OCI-LY1 (cell line): ENCODE measurements around the gene DOCK4.

Experiments used
- H2AFZ ChIP-seq: fragments of 200-600 bp; sonication (generic), shearing (Covaris generic); 2 replicates; pipeline ENCODE4 v1.6.0; 2014; ENCODE audit warnings: antibody characterized with exemption, mild to moderate bottlenecking, low read length
- H3F3A ChIP-seq: fragments of 200-600 bp; sonication (generic), shearing (Covaris generic); 2 replicates; pipeline ENCODE4 v1.6.0; 2014; ENCODE audit warnings: mild to moderate bottlenecking, antibody characterized with exemption, low read length, moderate library complexity; ENCODE audit not compliant: insufficient read depth
- H3K27ac ChIP-seq: fragments of 200-600 bp; sonication (generic); 2 replicates; pipeline ENCODE4 v1.5.1; 2014; ENCODE audit warnings: low read length, mixed run types, mild to moderate bottlenecking, low read depth; ENCODE audit not compliant: poor library complexity, severe bottlenecking
- H3K27me3 ChIP-seq: fragments of 200-600 bp; sonication (generic); 2 replicates; pipeline ENCODE4 v1.6.0; 2014; ENCODE audit warnings: antibody characterized with exemption, mild to moderate bottlenecking, low read length, moderate library complexity; ENCODE audit not compliant: insufficient read depth
- H3K36me3 ChIP-seq: fragments of 200-600 bp; sonication (generic); 2 replicates; pipeline ENCODE4 v1.6.1; 2014; ENCODE audit warnings: mild to moderate bottlenecking, antibody characterized with exemption, low read length, moderate library complexity, mixed read lengths; ENCODE audit not compliant: insufficient read depth
- H3K4me1 ChIP-seq: fragments of 200-600 bp; sonication (generic); 2 replicates; pipeline ENCODE4 v1.5.1; 2014; ENCODE audit warnings: mild to moderate bottlenecking, low read length, moderate library complexity; ENCODE audit not compliant: insufficient read depth, severe bottlenecking
- H3K4me2 ChIP-seq: fragments of 200-600 bp; sonication (generic), shearing (Covaris generic); 2 replicates; pipeline ENCODE4 v1.6.1; 2014; ENCODE audit warnings: low read length
- H3K4me3 ChIP-seq: fragments of 200-600 bp; sonication (generic); 2 replicates; pipeline ENCODE4 v1.5.1; 2014; ENCODE audit warnings: low read length, low read depth, mild to moderate bottlenecking, mixed read lengths; ENCODE audit not compliant: poor library complexity, severe bottlenecking
- H3K79me2 ChIP-seq: fragments of 200-600 bp; shearing (Covaris generic); 2 replicates; pipeline ENCODE4 v1.6.1; 2016; ENCODE audit warnings: mixed run types, low read length, mixed read lengths; ENCODE audit not compliant: insufficient read depth
- H3K9ac ChIP-seq: fragments of 200-600 bp; sonication (generic), shearing (Covaris generic); 2 replicates; pipeline ENCODE4 v1.6.1; 2014; ENCODE audit warnings: mild to moderate bottlenecking, low read length, mixed read lengths
- H3K9me2 ChIP-seq: fragments of 200-600 bp; sonication (generic), shearing (Covaris generic); 2 replicates; pipeline ENCODE4 v1.6.1; 2014; ENCODE audit warnings: low read depth, mild to moderate bottlenecking, low read length, mixed read lengths
- H3K9me3 ChIP-seq: fragments of 200-600 bp; shearing (Covaris generic); 2 replicates; pipeline ENCODE4 v1.6.1; 2014; ENCODE audit warnings: low read length, mixed read lengths
- H4K20me1 ChIP-seq: fragments of 200-600 bp; sonication (generic), shearing (Covaris generic); 2 replicates; pipeline ENCODE4 v1.6.0; 2016; ENCODE audit warnings: mild to moderate bottlenecking, low read length; ENCODE audit not compliant: insufficient read depth
- EZH2 ChIP-seq: fragments of 200-600 bp; sonication (generic), shearing (Covaris generic); IDR thresholded peaks from 2 replicates; pipeline ENCODE4 v1.8.0; 2017; ENCODE audit warnings: borderline replicate concordance, mixed run types, mild to moderate bottlenecking, antibody characterized with exemption, low read length, moderate library complexity, mixed read lengths
- TF ChIP-seq, protein P1 (sequence below): fragments of 200-600 bp; sonication (generic), shearing (Covaris generic); IDR thresholded peaks from 2 replicates; pipeline ENCODE4 v1.5.1; 2017; ENCODE audit warnings: mild to moderate bottlenecking, antibody characterized with exemption, low read length, moderate library complexity, mixed read lengths

The DOCK4 gene

DNA sequence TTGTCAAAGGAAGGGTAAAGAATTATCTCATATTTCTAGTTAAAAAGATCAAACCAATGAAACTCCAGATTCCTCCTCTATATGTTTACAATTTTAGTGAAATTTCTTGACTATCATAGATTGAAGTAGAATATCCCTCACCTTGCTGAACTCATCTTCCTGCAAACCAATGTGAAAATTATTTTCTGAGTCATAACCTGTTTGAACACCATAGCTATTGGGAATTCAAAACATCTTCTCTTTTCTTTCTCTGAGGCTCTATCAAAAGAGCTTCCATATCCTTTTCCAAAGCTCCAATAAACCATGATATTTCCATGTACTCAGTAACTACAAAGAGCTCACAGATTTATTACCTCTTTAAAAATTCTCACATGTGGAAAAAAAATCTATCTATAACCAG, 134.3 kb downstream of the DOCK4 start:
- Histone ChIP-seq H3K4me1 (no peaks in the 10 kb centered on the region), H3K9me2 (no peaks in the 10 kb centered on the region), H3K9me3 (no peaks in the 10 kb centered on the region), H3K36me3 (no peaks in the 10 kb centered on the region), H3F3A (no peaks in the 10 kb centered on the region), H3K4me3 (no peak overlapping the region), H3K79me2 (no peaks in the 10 kb centered on the region), H3K27ac (no peak overlapping the region), H3K27me3 (no peaks in the 10 kb centered on the region), H2AFZ (no peak overlapping the region), H4K20me1 (no peaks in the 10 kb centered on the region), H3K4me2 (no peak overlapping the region), H3K9ac (no peak overlapping the region)
- TF ChIP-seq, protein P1, sequence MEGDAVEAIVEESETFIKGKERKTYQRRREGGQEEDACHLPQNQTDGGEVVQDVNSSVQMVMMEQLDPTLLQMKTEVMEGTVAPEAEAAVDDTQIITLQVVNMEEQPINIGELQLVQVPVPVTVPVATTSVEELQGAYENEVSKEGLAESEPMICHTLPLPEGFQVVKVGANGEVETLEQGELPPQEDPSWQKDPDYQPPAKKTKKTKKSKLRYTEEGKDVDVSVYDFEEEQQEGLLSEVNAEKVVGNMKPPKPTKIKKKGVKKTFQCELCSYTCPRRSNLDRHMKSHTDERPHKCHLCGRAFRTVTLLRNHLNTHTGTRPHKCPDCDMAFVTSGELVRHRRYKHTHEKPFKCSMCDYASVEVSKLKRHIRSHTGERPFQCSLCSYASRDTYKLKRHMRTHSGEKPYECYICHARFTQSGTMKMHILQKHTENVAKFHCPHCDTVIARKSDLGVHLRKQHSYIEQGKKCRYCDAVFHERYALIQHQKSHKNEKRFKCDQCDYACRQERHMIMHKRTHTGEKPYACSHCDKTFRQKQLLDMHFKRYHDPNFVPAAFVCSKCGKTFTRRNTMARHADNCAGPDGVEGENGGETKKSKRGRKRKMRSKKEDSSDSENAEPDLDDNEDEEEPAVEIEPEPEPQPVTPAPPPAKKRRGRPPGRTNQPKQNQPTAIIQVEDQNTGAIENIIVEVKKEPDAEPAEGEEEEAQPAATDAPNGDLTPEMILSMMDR: no peak
- no peak for TF ChIP-seq EZH2

DNA sequence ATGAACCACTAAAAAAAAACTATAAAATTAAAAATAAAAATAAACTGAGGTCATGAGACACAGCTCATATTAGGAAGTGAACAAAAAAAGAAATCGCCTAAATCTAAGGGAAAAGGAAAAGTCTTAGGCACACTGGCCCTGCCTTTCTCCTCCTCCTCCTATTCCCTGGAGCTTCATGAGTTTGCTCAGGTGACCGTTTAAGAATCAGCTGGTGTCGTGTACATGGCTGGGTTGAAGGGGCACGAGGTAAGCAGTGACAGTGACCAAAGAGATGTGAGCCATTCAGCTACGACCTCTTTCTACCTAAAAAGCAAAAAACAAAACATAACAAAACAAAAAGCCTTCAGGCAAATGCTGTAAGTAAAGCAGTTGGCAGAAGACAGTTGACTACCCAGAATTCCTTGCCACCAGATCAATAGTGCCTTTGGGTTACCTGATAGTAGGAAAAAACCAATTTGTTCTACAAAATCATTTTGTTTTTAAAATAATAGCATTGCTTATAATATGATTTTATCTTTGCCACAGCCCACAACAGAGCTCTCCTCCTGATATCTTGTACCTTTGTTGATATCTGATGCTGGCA, 135.4 kb downstream of the DOCK4 start:
- Histone ChIP-seq H3K4me3 (no peak overlapping the region), H4K20me1 (no peaks in the 10 kb centered on the region), H3K9me2 (no peaks in the 10 kb centered on the region), H3K4me1 (no peaks in the 10 kb centered on the region), H3F3A (no peaks in the 10 kb centered on the region), H3K79me2 (no peaks in the 10 kb centered on the region), H3K9me3 (no peaks in the 10 kb centered on the region), H3K36me3 (no peaks in the 10 kb centered on the region), H3K9ac (no peak overlapping the region), H2AFZ (no peak overlapping the region), H3K27ac (no peak overlapping the region), H3K27me3 (no peaks in the 10 kb centered on the region), H3K4me2 (no peak overlapping the region)
- no peak for TF ChIP-seq EZH2
- TF ChIP-seq, protein P1: no peak

DNA sequence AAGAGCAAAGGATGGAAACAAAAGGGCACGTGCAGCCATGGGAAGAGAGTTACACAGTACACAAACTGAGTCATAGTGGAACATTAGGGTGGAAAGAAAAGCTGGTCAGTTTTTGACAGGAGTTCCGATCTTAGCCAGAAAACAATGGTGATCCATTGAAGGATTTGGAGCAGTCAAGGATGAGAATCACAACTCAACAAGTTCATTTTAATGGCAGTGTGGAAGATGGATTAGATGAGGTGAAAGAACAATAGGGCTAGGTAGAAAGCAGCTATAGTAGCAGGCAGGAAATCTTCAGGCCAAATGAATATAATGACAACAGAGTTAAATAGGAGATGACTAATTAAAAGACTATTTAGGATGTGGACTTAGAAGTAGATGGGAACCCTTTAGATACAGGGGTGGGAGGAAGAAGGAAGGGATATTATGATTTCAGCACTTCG, 136.3 kb downstream of the DOCK4 start:
- no peak overlapping the region for H3K27ac ChIP-seq
- H3F3A ChIP-seq: no peaks in the 10 kb centered on the region
- no peak overlapping the region for H3K4me2 ChIP-seq
- no peaks in the 10 kb centered on the region for H3K27me3 ChIP-seq
- H3K36me3 ChIP-seq: no peaks in the 10 kb centered on the region
- H3K4me3 ChIP-seq: no peak overlapping the region
- no peak overlapping the region for H3K9ac ChIP-seq
- H3K4me1 ChIP-seq: no peaks in the 10 kb centered on the region
- H3K9me2 ChIP-seq: no peaks in the 10 kb centered on the region
- H2AFZ ChIP-seq: no peak overlapping the region
- no peaks in the 10 kb centered on the region for H3K79me2 ChIP-seq
- H3K9me3 ChIP-seq: no peaks in the 10 kb centered on the region
- no peak for TF ChIP-seq EZH2
- TF ChIP-seq, protein P1: no peak
- H4K20me1 ChIP-seq: no peaks in the 10 kb centered on the region
